IMR-90 (cell line): ENCODE data around the gene SIRT7. TPM values are rescaled to one million over a fixed set of nuclear protein-coding genes. Genes with fewer than 3 reads are reported as not detected.

Experiments used
- ATAC-seq: fragments of 200-7000 bp; cut with Tn5 transposase; 2 replicates; pipeline ENCODE4 v1.9.1; 2020; ENCODE audit warnings: low read depth, mild to moderate bottlenecking, moderate library complexity
- BruUV-seq: library from RNA; stranded (reverse); fragments of 400-500 nt; replicated peaks from 2 replicates; lab custom pipeline; 2021; lab: Mats Ljungman, UMichigan
- CTCF ChIA-PET: fragments of 300-600 bp; formaldehyde crosslinking; extraction: SDS; loops from one replicate; lab custom pipeline; 2021; ENCODE audit warnings: antibody characterized with exemption; lab: Yijun Ruan, JAX
- POLR2A ChIA-PET: fragments of 300-600 bp; sonication (Branson Sonifier 250); formaldehyde crosslinking; loops from one replicate; lab custom pipeline; 2022; ENCODE audit warnings: antibody characterized with exemption; ENCODE audit not compliant: unreplicated experiment; lab: Charles Lee
- DNase-seq: peaks from one replicate; pipeline ENCODE4 v3.0.0; 2013
- H2AFZ ChIP-seq: replicated peaks from 2 replicates; pipeline ENCODE3; 2013; ENCODE audit warnings: low read length, mild to moderate bottlenecking; ENCODE audit not compliant: poor library complexity
- H2AK5ac ChIP-seq: 2 replicates; pipeline ENCODE4 v1.6.1; 2013; ENCODE audit warnings: low read depth, low read length, inconsistent platforms
- H2AK9ac ChIP-seq: replicated peaks from 2 replicates; pipeline ENCODE3; 2013; ENCODE audit warnings: mild to moderate bottlenecking, low read depth, low read length, moderate library complexity; ENCODE audit not compliant: poor library complexity
- H2BK120ac ChIP-seq: 2 replicates; pipeline ENCODE4 v1.6.1; 2013; ENCODE audit warnings: low read depth, low read length, inconsistent platforms
- H2BK15ac ChIP-seq: 3 replicates; pipeline ENCODE4 v1.6.1; 2013; ENCODE audit warnings: low read depth, low read length, inconsistent platforms
- H2BK20ac ChIP-seq: 2 replicates; pipeline ENCODE4 v1.6.1; 2013; ENCODE audit warnings: low read depth, mild to moderate bottlenecking, inconsistent platforms, low read length, moderate library complexity
- H2BK5ac ChIP-seq: 2 replicates; pipeline ENCODE4 v1.6.1; 2013; ENCODE audit warnings: mild to moderate bottlenecking, low read depth, low read length, inconsistent platforms; ENCODE audit not compliant: poor library complexity, severe bottlenecking
- H3K14ac ChIP-seq: replicated peaks from 2 replicates; pipeline ENCODE4 v1.6.1; 2013; ENCODE audit warnings: low read depth, low read length, inconsistent platforms
- H3K18ac ChIP-seq: 2 replicates; pipeline ENCODE4 v1.6.1; 2013; ENCODE audit warnings: low read depth, low read length, control low read depth
- H3K23ac ChIP-seq: 2 replicates; pipeline ENCODE4 v1.6.1; 2013; ENCODE audit warnings: low read depth, low read length, inconsistent platforms
- H3K27ac ChIP-seq: 2 replicates; pipeline ENCODE4 v1.5.1; 2013; ENCODE audit warnings: mild to moderate bottlenecking, control low read depth, low read length; ENCODE audit not compliant: insufficient read depth
- H3K27me3 ChIP-seq: 2 replicates; pipeline ENCODE4 v1.6.1; 2013; ENCODE audit warnings: low read length; ENCODE audit not compliant: control insufficient read depth, insufficient read depth
- H3K36me3 ChIP-seq: 2 replicates; pipeline ENCODE4 v1.6.1; 2013; ENCODE audit warnings: low read length, mixed read lengths; ENCODE audit not compliant: control insufficient read depth, insufficient read depth
- H3K4ac ChIP-seq: 2 replicates; pipeline ENCODE4 v1.6.1; 2013; ENCODE audit warnings: low read depth, low read length, inconsistent platforms
- H3K4me1 ChIP-seq: 2 replicates; pipeline ENCODE4 v1.6.1; 2013; ENCODE audit warnings: low read length, mixed read lengths; ENCODE audit not compliant: control insufficient read depth, insufficient read depth
- H3K4me2 ChIP-seq: 2 replicates; pipeline ENCODE4 v1.6.1; 2013; ENCODE audit warnings: low read depth, mild to moderate bottlenecking, control low read depth, low read length, moderate library complexity
- H3K4me3 ChIP-seq: 2 replicates; pipeline ENCODE4 v1.5.1; 2013; ENCODE audit warnings: low read depth, mild to moderate bottlenecking, control low read depth, low read length, moderate library complexity; ENCODE audit not compliant: insufficient read depth
- H3K56ac ChIP-seq: 2 replicates; pipeline ENCODE4 v1.6.1; 2013; ENCODE audit warnings: low read length, inconsistent platforms; ENCODE audit not compliant: insufficient read depth; ENCODE audit errors: extremely low read depth
- H3K79me1 ChIP-seq, 2 experiments: 2 replicates each; pipeline ENCODE4 v1.6.1; 2013; ENCODE audit warnings: low read length in 2 of 2, inconsistent platforms in 1 of 2, low read depth in 1 of 2
- H3K9ac ChIP-seq: 2 replicates; pipeline ENCODE4 v1.6.1; 2013; ENCODE audit warnings: low read depth, low read length, control low read depth
- H3K9me1 ChIP-seq: 2 replicates; pipeline ENCODE4 v1.6.1; 2013; ENCODE audit warnings: low read length, inconsistent platforms; ENCODE audit not compliant: insufficient read depth
- H3K9me3 ChIP-seq: 2 replicates; pipeline ENCODE4 v1.6.1; 2013; ENCODE audit warnings: low read length; ENCODE audit not compliant: control insufficient read depth, insufficient read depth
- H4K20me1 ChIP-seq: 2 replicates; pipeline ENCODE4 v1.6.1; 2013; ENCODE audit warnings: low read length, inconsistent platforms; ENCODE audit not compliant: insufficient read depth
- H4K5ac ChIP-seq: 2 replicates; pipeline ENCODE4 v1.6.1; 2013; ENCODE audit warnings: mild to moderate bottlenecking, low read depth, low read length, control low read depth
- H4K8ac ChIP-seq, 2 experiments: 2 replicates each; pipeline ENCODE4 v1.6.1; 2013; ENCODE audit warnings: low read depth in 2 of 2, low read length in 2 of 2, control low read depth in 1 of 2, inconsistent platforms in 1 of 2
- H4K91ac ChIP-seq: 2 replicates; pipeline ENCODE4 v1.6.1; 2013; ENCODE audit warnings: low read depth, low read length, inconsistent platforms; ENCODE audit not compliant: insufficient read depth
- BHLHE40 ChIP-seq: fragments of 150-350 bp; IDR thresholded peaks from 2 replicates; pipeline ENCODE4 v1.6.1; 2016; ENCODE audit warnings: mild to moderate bottlenecking, low read depth, low read length
- ELK1 ChIP-seq: fragments of 150-350 bp; IDR thresholded peaks from 2 replicates; pipeline ENCODE4 v1.6.1; 2016; ENCODE audit warnings: low read depth, mild to moderate bottlenecking, low read length, moderate library complexity, borderline replicate concordance
- FOS ChIP-seq: fragments of 150-350 bp; IDR thresholded peaks from 2 replicates; pipeline ENCODE4 v1.6.1; 2016; ENCODE audit warnings: low read depth, low read length
- MAFK ChIP-seq: IDR thresholded peaks from 2 replicates; pipeline ENCODE4 v1.6.1; 2012; ENCODE audit warnings: low read depth, low read length, improper control_type of control experiment
- MXI1 ChIP-seq: IDR thresholded peaks from 2 replicates; pipeline ENCODE4 v1.6.1; 2012; ENCODE audit warnings: low read depth, mild to moderate bottlenecking, low read length, moderate library complexity, borderline replicate concordance
- RFX5 ChIP-seq: IDR thresholded peaks from 2 replicates; pipeline ENCODE4 v1.8.0; 2012; ENCODE audit warnings: low read depth, mild to moderate bottlenecking, low read length, moderate library complexity
- SMC3 ChIP-seq: fragments of 150-350 bp; IDR thresholded peaks from 2 replicates; pipeline ENCODE4 v1.6.1; 2016; ENCODE audit warnings: low read depth, mild to moderate bottlenecking, antibody characterized with exemption, low read length, moderate library complexity
- WGBS, 2 experiments: methylation state at CpG; one replicate each; pipeline versions ENCODE4 v1.1.5 to v1.1.7; 2013; ENCODE audit warnings: missing lambda C conversion rate in 2 of 2; ENCODE audit not compliant: insufficient read length in 1 of 2; ENCODE audit errors: extremely low coverage in 2 of 2; 5-methylcytosine and 5-hydroxymethylcytosine counted together
- dilution Hi-C: fragments of 300-500 bp; cut with HindIII; formaldehyde crosslinking; loops from one replicate; pipeline ENCODE4 v1.14.3; 2018; ENCODE audit warnings: low sequenced_read_pairs; ENCODE audit not compliant: unreplicated experiment
- in situ Hi-C: fragments of 300-500 bp; cut with MboI; formaldehyde crosslinking; loops from 3 replicates; pipeline ENCODE4 v1.14.3; 2019; ENCODE audit warnings: low sequenced_read_pairs, inconsistent platforms, mixed read lengths
- intact Hi-C: fragments of 100-400 bp; cut with micrococcal nuclease; formaldehyde crosslinking; loops from 2 replicates; pipeline ENCODE4 v1.10.0; 2022
- polyA plus RNA-seq, 3 experiments: library from polyadenylated mRNA; depleted of rRNA; stranded (reverse); fragments of >200 nt; gene quantifications; 2 replicates each; pipeline ENCODE4 v1.2.3, GENCODE V29; 2012; ENCODE audit warnings: low replicate concordance in 1 of 3
- total RNA-seq: library from RNA; depleted of rRNA; stranded (reverse); fragments of >200 nt; gene quantifications from 2 replicates; pipeline ENCODE4 v1.2.3, GENCODE V29; 2012

Gene SIRT7
- total and polyA plus RNA-seq, 2 of the 4 experiments (the other 2 are of a cell fraction), result 14.5 to 19.8 TPM

GRCh38 chr17:81955756-81956544 is 38.0 kb upstream of the SIRT7 start:
- Histone ChIP-seq H4K20me1 (no peaks in the 10 kb centered on the region), H3K9me1 (no peaks in the 10 kb centered on the region), H4K8ac (no peak overlapping the region), H3K56ac (no peak overlapping the region), H2AK9ac (no peak overlapping the region), H3K9me3 (no peaks in the 10 kb centered on the region), H4K5ac (no peak overlapping the region), H3K27me3 (peaks cover 31% of the 10 kb centered on the region), H4K91ac (no peak overlapping the region), H3K36me3 (no peaks in the 10 kb centered on the region), H3K4me1 (no peaks in the 10 kb centered on the region), H3K4ac (no peak overlapping the region), H2BK20ac (no peak overlapping the region), H2BK120ac (no peak overlapping the region), H3K4me2 (no peak overlapping the region), H3K4me3 (no peak overlapping the region), H2BK5ac (no peak overlapping the region), H3K23ac (no peak overlapping the region), H3K79me1 (no peaks in the 10 kb centered on the region), H2BK15ac (no peak overlapping the region), H3K27ac (no peak overlapping the region), H3K9ac (no peak overlapping the region), H2AFZ (no peak overlapping the region), H2AK5ac (no peak overlapping the region), H3K14ac (no peak overlapping the region), H3K18ac (no peak overlapping the region)
- intact Hi-C loops, result no loop called here
- no peak for TF ChIP-seq ELK1
- TF ChIP-seq SMC3, result no peak
- TF ChIP-seq FOS, result no peak
- no peak for TF ChIP-seq BHLHE40
- no peak for TF ChIP-seq RFX5
- no peak for TF ChIP-seq MXI1
- TF ChIP-seq MAFK, result no peak
- in situ Hi-C loops, result no loop called here
- no peak for DNase-seq
- no TSS peak for BruUV-seq
- POLR2A ChIA-PET, result no interaction called here
- dilution Hi-C loops, result no loop called here
- WGBS, 2 experiments, result 81% methylated on average over 7 of the region's 13 CpGs; no CpG with 5 or more reads in 1 of the 2 experiments
- ATAC-seq, result no peak
- CTCF ChIA-PET, result no interaction called here
